ENCODE measurements around the gene DACH1. TPM values are rescaled to one million over a fixed set of nuclear protein-coding genes. Genes with fewer than 3 reads are reported as not detected.

The DACH1 gene
- total and polyA plus RNA-seq, 11 donors, result 1.2 to 3.8 (median 2.1) TPM

- whole genome bisulfite sequencing, 4 donors, result 91 to 99% (median 97%) methylated on average over 3 of the region's 3 CpGs
- no peak for DNase-seq
- H3K27me3 ChIP-seq, result no peaks in the 10 kb centered on the region
- intact Hi-C loops (cut with DNase I), result no loop called here
- H3K27ac ChIP-seq, result no peak overlapping the region
- ATAC-seq, result no peak
- H3K4me1 ChIP-seq, result peaks cover 0 to 7% (median 0%) of the 10 kb centered on the region in 12 donors
- H3K4me3 ChIP-seq, result no peak overlapping the region
- TF ChIP-seq CTCF (IDR thresholded peaks at IDR 0.05) (no peak), POLR2A (IDR thresholded peaks at IDR 0.05) (no peak)
- no peaks in the 10 kb centered on the region for H3K9me3 ChIP-seq
- H3K36me3 ChIP-seq, result no peaks in the 10 kb centered on the region
These were observed 276.3 kb downstream of the DACH1 start for GRCh38 chr13:71590654-71591148.

- Histone ChIP-seq H3K27ac (no peak overlapping the region), H3K27me3 (no peaks in the 10 kb centered on the region), H3K36me3 (no peaks in the 10 kb centered on the region), H3K9me3 (no peaks in the 10 kb centered on the region), H3K4me3 (no peak overlapping the region), H3K4me1 (peaks cover 0 to 7% (median 0%) of the 10 kb centered on the region in 12 donors)
- WGBS, 4 donors, result 89 to 94% (median 93%) methylated on average over 2 of the region's 2 CpGs
- ATAC-seq, result no peak
- DNase-seq, result no peak
- TF ChIP-seq CTCF (IDR thresholded peaks at IDR 0.05), result no peak
- TF ChIP-seq POLR2A (IDR thresholded peaks at IDR 0.05), result no peak
- intact Hi-C loops (cut with DNase I), result no loop called here
These were observed 278.0 kb downstream of the DACH1 start for GRCh38 chr13:71589032-71589431.

- 89 to 93% (median 91%) methylated on average over 5 of the region's 5 CpGs for WGBS, 4 donors
- DNase-seq, result no peak
- intact Hi-C loops (cut with DNase I), result no loop called here
- no peaks in the 10 kb centered on the region for H3K4me1 ChIP-seq
- no peak overlapping the region for H3K27ac ChIP-seq
- no peaks in the 10 kb centered on the region for H3K9me3 ChIP-seq
- no peak for TF ChIP-seq POLR2A (IDR thresholded peaks at IDR 0.05)
- no peak for TF ChIP-seq CTCF (IDR thresholded peaks at IDR 0.05)
- H3K27me3 ChIP-seq, result no peaks in the 10 kb centered on the region
- H3K4me3 ChIP-seq, result no peak overlapping the region
- ATAC-seq, result no peak
- H3K36me3 ChIP-seq, result no peaks in the 10 kb centered on the region
These were observed 279.2 kb downstream of the DACH1 start for GRCh38 chr13:71587817-71588216.

GRCh38 chr13:71587193-71587592 is 279.8 kb downstream of the DACH1 start:
- intact Hi-C loops (cut with DNase I), result no loop called here
- WGBS, 4 donors, result 95 to 99% (median 96%) methylated on average over 2 of the region's 2 CpGs
- no peaks in the 10 kb centered on the region for H3K4me1 ChIP-seq
- H3K27ac ChIP-seq, result no peak overlapping the region
- H3K4me3 ChIP-seq, result no peak overlapping the region
- TF ChIP-seq POLR2A (IDR thresholded peaks at IDR 0.05), result no peak
- TF ChIP-seq CTCF (IDR thresholded peaks at IDR 0.05), result no peak
- H3K27me3 ChIP-seq, result no peaks in the 10 kb centered on the region
- no peaks in the 10 kb centered on the region for H3K9me3 ChIP-seq
- no peak for ATAC-seq
- DNase-seq, result no peak
- H3K36me3 ChIP-seq, result no peaks in the 10 kb centered on the region
